GM19467 (cell line): Measurements from ENCODE around the gene LY6G5B.
"Not testable (repeated sequence)": the region's sequence is repeated elsewhere in the genome, so short reads cannot be mapped to it uniquely, and the experiment has no call there.

Experiments used
- ATAC-seq: cut with Tn5 transposase; IDR thresholded peaks from one replicate; pipeline ENCODE4 v1.9.1; 2021; ENCODE audit warnings: mild to moderate bottlenecking, moderate library complexity; ENCODE audit not compliant: unreplicated experiment

LY6G5B gene

DNA sequence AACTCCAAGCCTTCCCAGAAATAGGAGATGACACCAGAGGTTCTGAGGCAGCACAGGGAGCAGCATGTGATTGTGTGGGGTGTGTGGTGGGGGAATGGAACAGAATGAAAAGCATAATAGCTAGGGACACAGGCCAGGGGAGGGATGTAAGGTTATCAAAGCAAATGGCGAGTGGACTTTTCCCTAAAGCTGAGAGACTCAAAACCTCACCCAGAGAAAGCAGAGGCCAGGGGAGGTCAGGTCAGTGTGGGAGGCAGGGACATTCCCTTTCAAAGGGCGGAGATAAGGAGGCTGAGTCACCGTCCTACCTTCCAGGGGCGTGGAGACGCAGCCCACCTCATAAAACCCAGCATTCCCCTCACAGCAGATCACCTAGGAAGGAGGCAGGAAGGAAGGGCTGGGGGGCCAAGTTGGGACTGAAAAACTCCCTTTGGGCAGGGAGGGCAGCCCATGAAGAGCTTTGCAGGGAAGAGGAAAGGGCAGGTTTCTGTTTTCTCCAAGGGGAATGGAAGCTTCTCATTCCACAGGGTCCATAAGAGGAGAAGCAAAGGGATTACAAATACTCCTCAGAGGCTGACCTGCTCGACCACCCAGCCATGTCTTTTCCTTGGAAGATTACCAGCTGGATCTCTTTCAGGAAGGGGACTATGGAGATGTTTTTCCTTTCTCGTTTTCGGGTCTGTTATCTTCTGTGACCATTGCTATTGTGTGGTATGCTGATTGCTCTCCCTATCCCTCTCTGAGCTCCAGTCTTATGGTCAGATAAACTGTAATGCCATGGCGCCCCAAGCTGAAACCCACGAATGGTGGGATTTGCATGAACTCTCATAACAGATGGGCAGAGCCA, 20.7 kb downstream of the LY6G5B start:
- ATAC-seq = no peak

DNA sequence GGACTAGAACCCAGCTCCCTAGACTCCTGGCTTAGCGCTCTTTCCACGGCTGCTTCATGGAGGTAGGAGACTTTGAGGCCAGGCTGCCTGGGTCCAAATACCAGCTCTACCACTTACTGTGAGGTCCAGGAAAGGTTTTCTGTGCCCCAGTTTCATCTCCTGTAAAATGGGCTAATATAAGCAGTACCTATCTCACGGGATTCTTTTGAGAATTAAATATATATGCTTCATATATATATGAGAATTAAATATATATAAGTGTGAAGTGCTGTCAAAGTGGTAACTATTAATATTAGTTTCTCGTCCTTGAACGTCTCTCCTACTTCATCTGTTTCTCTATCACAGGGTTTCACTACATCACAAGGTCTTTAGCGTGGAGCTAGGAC, 21.3 kb downstream of the LY6G5B start:
- no peak for ATAC-seq

DNA sequence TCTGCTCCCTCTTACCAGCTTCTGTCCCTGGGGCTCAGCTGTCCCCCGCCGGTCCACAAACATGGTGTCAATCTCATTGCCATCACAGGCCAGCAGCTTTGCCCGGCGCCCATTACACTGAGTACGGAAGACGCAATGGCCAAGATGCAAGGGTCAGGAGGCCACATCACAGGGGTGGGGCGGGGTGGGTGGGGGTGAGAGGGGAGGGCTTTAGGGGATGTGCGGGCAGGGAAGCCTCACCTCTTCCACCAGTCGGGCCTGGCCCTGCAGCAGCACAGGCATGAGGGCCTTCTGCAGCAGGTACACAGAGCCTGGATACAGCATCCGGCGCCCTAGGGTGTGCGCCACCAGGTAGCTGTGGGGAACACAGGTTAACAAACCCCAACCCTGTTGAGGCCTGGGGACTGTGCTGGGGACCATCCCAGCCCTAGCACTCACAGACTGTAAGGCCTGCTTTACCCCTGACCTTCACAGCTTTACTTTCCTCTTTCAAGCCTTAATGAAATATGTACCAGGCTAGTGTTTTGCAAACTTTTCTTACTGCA, 21.9 kb downstream of the LY6G5B start:
- no peak for ATAC-seq

DNA sequence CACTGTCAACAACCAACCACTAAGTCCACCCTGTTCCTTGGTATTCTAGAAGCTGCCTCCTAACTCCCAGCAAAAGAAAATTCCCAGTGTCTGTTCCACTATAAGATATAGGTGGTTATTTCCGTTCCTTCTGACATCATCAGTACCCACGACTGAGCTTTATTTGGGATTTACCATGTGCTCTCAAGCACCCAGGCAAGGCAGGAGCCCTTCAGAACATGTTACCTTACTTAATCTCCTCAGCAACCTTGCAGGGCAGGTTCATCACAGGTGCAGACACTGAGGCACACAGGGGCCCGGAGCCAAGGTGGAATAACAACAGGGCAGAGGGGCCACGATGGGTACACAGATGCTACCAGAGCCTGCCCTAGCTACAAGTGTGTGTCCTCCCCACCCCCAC, 22.6 kb downstream of the LY6G5B start:
- ATAC-seq = no peak

DNA sequence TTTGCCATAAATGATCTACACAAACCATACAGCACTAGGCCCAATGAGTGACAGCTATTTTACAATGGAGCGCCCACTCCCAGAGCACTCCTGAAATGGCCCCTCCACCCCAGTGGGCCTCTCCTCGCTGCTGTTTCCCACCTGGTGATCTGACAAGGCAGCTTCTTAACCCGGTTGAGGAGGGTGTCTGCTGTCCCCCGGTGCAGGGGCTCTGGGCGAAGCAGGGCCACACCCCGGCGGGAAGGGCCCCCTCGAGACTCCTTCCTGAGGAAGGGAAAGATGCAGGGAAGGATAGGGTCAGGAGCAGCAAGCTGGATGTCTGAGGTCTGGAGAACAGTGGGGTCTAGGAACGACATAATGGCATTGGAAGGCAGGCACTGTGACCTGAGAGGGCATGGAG, 23.1 kb downstream of the LY6G5B start:
- no peak for ATAC-seq

DNA sequence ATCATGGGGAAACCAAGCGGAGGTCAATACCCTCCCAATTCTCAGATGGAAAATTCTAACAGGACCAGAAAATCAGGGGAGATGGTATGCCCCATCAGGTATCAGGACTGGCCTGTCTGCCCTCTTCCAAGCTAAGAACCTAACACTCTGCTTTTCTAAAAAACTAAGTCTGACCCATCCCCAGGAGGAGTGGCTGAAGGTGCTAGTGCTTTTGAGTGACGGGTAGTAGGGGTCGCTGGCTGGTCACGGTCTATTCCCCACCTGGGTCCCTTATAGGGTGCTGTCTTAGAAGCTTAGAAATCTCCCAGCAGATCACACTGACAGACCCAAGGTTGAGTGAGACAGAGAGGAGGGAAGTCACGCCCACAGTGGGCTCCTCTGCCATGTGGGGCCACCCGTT, 23.8 kb downstream of the LY6G5B start:
- no peak for ATAC-seq

DNA sequence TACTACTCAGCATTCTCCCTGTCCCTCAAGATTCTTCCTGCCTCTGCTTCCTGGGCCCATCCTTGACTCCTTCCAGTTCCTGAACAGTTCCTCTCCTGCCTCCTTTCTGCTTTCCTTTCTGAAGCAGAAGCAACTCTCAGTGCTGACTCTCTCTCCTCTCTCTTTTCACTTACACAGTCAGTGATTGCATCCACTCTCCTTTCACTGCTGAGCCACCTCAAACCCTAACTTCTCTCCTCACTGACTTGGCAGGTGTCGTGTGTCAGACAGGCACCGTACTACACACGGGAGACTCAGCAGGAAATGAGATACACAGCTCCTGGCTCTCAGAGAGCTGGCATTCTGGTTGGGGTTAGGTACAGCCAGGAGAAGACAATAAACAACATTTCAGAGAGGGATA, 27.8 kb downstream of the LY6G5B start:
- no peak for ATAC-seq

DNA sequence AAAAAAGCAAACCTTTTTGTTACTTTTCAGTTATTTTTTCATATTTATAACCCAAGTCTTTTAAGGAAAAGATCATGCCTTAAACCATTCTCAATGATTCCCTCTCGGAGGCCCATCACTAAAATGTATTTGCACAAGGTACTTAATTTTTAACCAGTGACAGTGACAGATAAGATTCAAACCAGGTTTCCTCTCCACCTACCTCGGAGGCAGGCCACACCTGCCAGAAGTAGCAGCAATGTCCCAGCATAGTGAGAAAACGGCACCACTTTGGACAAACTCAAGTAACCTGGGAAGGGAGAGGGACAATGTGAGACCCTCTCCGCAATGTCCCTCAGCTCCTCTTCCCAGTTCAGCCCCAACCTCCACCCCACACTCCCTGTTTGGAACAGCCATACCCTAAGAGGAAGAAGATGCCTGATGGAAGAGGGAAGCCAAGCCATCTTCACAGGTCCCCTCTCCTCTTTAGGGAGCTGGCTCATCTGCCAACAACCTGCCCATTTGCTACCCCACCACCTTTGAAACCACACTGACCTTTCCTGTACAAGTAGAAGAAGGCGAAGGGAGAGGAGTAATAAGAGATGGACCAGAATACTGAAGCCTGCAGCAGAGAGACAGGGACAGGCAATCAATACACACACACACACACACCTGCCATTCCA, 31.1 kb downstream of the LY6G5B start:
- no peak for ATAC-seq

DNA sequence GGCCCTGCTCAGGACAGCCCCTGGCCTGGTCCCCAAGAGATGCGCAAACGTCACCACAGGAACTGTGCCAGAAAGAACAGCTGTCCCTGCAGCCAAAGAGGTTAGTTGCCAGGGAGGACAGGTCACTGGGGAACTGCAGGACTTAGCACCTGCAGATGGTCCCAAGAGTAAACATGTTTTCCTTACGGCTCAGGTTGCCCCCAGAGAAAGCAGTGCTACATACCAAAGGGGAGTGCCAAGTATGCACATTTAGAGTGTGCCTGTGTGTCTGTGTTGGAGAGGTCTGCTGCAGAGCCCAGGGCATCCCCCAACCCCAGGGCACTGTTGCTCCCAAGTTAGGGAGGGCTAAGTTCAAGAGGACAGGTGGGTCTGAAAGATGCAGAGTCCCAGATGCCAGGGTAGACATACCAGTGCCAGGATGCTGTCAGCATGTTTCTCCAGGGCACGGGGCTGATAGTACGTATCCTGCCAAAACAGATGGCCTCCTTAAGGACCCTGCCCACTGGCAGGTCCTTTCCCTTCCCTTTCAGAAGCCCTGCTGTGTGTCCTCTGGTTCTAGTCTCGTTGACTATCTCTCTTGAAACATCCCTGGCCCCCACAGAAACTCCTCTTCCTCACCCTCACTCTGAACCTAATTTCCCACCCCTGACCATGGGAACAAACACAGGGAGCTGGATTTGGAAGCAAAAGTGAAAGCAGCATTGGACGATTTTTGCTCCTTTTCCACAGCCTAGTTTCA, 32.1 kb downstream of the LY6G5B start:
- no peak for ATAC-seq

DNA sequence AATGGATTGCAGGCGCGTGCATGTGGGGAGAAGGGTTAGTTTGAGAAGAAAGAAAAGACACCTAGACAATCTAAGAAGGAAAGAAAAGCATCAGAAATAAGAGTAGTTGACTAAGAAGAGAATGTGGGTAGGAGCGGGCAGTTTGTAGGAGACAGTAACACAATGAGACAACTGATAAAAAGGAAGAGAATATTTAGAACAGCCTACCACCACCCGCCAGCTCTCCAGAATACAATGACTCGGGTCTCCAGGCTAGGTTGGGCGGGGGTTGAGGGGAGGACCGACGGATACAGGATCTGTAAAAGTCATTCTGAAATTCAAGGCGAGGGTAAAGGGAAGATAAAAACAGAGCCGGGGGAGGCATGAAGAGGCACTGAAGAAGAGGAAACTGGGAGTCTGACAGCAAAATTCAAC, 32.6 kb downstream of the LY6G5B start:
- no peak for ATAC-seq

DNA sequence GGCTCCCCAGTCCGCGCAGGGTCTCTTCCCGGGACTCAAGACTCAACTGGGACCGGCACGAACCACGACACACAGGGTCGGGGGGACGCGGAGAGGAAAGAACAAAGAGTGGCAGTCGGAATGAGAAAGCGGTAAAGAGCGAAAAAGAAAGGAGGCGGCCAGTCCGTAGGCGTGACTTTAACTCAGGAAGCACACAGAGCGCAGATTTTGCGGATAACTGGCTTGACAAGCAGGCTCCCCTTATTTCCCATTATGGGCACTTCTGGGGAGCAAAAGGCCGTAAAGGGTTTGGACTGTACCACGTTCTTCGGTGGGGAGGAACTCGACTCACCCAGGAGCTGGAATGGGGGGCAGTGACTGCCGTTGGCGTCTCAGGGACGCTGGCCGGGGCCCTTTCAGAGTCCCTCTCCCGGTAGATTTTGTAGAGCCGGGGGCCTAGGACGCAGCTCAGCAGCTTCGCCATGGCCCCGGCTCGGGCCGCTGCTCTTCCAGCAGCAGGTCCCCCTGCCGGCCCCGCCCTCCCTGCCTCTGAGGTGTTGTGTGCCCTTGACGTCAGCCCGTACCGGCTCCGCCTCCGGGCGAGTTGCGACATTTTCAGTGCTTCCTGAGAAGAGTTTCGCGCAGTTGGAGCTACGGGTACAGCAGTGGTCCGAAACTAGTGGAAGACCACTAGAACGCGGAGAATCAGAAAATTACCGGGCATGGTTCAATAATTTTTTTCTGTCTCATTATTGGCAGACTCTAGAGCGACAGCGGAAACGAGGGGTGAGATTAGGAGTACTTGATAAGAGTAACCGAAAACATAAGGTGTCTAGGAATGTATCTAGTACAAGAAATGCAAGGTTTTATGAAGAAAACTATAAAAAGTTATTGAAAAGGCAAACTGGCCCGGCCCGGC, 33.3 kb downstream of the LY6G5B start, which contains the start of gene ABHD16A:
Gene ABHD16A (minus strand): TSS at position 506 of the 898 bp plus-strand sequence. CDS start 43 bp downstream, at position 463.
- ATAC-seq = peak; percentile 80

DNA sequence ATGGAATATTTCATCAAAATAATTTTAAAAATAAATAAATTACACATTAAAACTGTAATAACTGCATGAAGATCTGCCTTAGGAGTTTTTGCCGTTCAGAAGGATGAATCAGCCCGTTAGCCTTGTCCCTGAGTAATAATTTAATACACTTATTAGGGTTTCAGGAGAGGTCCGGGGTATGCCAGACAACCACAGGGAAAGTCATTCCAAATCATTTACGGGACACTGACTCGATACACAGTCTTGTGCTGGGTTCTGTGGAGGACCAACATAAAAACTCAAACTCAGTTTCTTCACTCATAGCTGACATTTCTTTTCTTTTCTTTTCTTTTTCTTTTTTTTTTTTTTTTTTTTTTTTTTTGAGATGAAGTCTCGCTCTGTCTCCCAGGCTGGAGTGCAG, 36.2 kb downstream of the LY6G5B start:
- ATAC-seq = no peak

DNA sequence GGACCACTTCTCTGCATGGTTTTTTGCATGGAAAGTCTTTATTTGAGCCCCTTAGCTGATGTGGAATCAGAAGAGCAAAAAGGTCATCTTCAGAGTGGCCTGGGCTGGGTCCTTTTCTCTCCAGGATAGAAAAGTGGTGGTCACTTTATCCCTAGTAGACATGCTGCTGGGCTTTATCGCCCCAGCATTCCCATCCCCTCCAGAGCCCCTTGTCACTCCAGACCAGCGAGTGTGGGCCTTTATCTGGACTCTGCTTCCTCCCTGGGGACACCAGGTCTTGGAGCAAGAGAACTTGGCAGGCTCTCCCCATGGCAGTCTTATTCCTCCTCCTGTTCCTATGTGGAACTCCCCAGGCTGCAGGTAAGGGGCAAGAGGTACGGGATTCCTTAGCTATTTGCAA, 36.8 kb downstream of the LY6G5B start, which contains the start of gene LY6G6F:
Gene LY6G6F (plus strand): TSS at position 268 of the 400 bp plus-strand sequence. CDS start 41 bp downstream, at position 309.
- no peak for ATAC-seq

DNA sequence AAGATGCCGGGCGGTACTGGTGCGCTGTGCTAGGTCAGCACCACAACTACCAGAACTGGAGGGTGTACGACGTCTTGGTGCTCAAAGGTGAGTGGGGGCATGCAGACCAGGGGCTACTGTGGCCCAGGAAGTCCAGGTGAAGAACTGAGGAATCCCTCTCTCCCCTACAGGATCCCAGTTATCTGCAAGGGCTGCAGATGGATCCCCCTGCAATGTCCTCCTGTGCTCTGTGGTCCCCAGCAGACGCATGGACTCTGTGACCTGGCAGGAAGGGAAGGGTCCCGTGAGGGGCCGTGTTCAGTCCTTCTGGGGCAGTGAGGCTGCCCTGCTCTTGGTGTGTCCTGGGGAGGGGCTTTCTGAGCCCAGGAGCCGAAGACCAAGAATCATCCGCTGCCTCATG, 37.9 kb downstream of the LY6G5B start:
- ATAC-seq = no peak

DNA sequence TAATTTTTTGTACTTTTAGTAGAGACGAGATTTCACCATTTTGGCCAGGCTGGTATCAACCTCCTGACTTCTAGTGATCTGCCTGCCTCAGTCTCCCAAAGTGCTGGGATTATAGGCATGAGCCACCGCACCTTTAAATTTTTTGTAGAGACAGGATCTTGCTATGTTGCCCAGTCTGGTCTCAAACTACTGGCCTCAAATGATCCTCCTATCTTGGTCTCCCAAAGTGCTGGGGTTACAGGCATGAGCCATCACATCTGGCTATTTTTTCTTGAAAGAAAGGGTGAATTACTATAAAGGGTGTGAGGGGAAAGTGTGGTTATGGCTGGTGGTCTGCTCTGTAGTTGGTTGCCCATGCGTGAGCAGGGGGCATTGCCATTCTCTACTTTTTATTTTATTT, 38.4 kb downstream of the LY6G5B start:
- ATAC-seq = no peak

DNA sequence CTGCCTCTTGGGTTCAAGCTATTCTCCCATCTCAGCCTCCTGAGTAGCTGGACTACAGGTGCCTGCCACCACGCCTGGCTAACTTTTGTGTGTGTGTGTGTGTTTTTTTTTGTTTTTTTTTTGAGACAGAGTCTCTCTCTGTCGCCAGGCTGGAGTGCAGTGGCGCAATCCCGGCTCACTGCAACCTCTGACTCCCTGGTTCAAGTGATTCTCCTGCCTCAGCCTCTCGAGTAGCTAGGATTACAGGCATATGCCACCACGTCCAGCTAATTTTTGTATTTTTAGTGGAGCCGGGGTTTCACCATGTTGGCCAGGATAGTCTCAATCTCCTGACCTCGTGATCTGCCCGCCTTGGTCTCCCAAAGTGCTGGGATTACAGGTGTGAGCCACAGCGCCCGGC, 39.4 kb downstream of the LY6G5B start:
- ATAC-seq = not testable (repeated sequence)

DNA sequence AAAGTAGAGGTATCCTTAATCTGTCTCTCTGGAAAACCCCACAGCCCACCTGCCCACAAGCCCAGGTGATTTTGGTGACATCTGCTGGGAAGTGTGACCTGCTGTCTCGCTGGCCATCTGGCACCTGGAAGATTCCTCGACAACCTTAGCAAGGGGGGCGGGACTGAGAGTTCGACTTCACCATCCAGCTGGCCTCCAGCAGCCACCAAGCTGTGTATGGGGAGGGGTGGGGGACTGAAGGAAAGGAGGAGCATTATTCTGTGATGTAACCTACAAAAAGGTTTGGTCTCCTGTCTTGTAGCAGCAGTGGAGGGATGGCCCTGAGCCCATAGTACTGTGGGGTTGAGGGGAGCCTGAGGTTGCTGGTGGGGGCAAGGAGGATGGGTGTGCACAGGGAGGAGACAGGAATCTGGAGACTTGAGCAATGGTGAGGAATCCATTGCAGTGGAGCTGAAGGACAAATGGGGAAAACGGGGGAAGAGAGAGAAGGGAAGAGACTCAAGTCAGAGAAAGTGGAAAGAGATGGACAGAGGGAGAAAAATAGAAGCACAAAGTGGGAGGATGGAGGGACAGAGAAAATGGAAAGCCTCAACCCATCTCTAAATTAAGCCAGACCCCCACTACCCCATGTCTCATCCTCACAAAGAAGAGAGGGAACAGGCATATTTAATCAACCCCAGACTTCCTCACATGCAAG, 40.9 kb downstream of the LY6G5B start:
- ATAC-seq = no peak

DNA sequence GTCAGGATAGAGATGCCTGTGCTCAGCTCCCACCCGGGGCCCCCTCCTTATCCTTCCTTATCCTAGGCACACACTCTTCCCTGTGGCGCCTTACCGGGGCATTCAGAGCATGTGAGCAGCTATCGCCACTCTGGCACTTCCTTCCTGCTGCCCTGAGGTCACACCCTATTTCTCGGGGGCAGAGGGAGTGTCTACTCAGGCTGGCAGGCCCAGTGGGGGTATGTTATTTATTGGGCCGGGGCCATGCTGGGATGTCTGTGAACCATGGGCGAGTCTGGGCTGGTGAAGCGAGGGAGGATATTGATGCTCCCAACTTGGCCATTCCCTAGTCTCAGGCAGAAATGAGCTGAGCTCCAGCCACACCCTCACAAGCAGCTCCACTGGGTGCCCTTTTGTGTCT, 41.5 kb downstream of the LY6G5B start:
- ATAC-seq = no peak

DNA sequence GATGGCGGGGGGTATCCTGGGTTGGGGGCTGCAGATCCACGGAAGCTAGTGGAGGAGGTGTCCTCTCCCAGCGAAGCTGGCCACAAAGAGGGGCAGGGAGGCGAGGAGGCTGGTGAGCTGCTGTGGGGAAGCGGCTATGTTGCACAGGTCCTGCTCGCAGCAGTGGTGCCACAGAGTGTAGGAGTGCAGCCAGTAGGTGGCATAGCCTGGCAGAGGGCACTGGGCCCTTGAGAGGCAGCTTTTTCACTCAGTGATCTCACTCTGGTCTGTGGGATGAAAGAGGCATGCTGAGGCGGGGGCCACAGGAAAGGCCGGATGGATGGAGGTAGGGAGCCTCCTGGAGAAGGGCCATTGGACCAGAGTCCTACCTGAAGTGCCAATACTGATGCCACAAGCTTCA, 42.5 kb downstream of the LY6G5B start:
- ATAC-seq = no peak

DNA sequence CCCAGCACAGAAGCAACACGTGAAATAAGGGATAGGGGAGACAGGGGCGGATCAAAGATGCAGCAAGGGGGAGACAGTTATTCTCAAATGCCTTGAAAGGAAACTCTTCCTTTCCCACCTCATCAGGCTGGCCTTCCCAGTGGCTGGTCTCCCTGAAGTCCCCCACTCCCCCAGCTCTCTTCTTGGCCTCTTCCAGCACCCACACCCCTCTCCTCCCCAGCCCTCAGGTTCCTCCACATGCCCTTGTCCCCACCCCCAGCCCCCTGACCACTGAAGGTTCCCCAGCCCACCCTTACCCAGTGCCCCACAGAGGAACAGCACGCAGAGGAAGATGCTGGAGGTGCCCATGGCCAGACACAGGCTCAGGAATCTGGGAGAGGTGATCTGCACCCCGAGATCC, 43.7 kb downstream of the LY6G5B start:
- no peak for ATAC-seq
